ENCODE measurements around the gene LCN9.
"Not testable (repeated sequence)": the region's sequence is repeated elsewhere in the genome, so short reads cannot be mapped to it uniquely, and the experiment has no call there.

The LCN9 gene

GRCh38 chr9:135661816-135662560 lies 1.1 kb upstream of the LCN9 start:
- H3K27me3 ChIP-seq = no peaks in the 10 kb centered on the region

GRCh38 chr9:135663451-135663770 lies 302 bp downstream of the LCN9 start:
- no peak overlapping the region for H3K4me2 ChIP-seq
- no peaks in the 10 kb centered on the region for H3K9me3 ChIP-seq
- peaks cover 7% of the 10 kb centered on the region; the same call in 1 of the 2 replicates for H3K4me1 ChIP-seq
- H3K36me3 ChIP-seq = no peaks in the 10 kb centered on the region
- H3K9ac ChIP-seq = no peak overlapping the region
- no peak overlapping the region for H3K27ac ChIP-seq
- H3K4me3 ChIP-seq = no peak overlapping the region
- no peaks in the 10 kb centered on the region for H3K27me3 ChIP-seq
- no peak for TF ChIP-seq Cebpa-rat (IDR thresholded peaks at IDR 0.05)
- no peaks in the 10 kb centered on the region for H4K20me1 ChIP-seq

More at GRCh38 chr9:135661816-135662560, 1.1 kb upstream of the LCN9 start:
- Histone ChIP-seq H3K4me1 (peaks cover 7% of the 10 kb centered on the region; the same call in 1 of the 2 replicates), H3K4me2 (no peak overlapping the region), H3K9ac (no peak overlapping the region), H3K27ac (no peak overlapping the region), H3K9me3 (no peaks in the 10 kb centered on the region), H3K4me3 (no peak overlapping the region), H3K36me3 (no peaks in the 10 kb centered on the region), H4K20me1 (no peaks in the 10 kb centered on the region)
- no peak for TF ChIP-seq Cebpa-rat (IDR thresholded peaks at IDR 0.05)

GRCh38 chr9:135663857-135664256 lies 748 bp downstream of the LCN9 start:
- Histone ChIP-seq H3K4me1 (peaks cover 7% of the 10 kb centered on the region; the same call in 1 of the 2 replicates), H3K36me3 (no peaks in the 10 kb centered on the region), H4K20me1 (no peaks in the 10 kb centered on the region), H3K9ac (no peak overlapping the region), H3K27me3 (no peaks in the 10 kb centered on the region), H3K27ac (no peak overlapping the region), H3K4me2 (no peak overlapping the region), H3K9me3 (peaks cover 1% of the 10 kb centered on the region; the same call in 1 of the 2 replicates), H3K4me3 (no peak overlapping the region)
- no peak for TF ChIP-seq Cebpa-rat (IDR thresholded peaks at IDR 0.05)

- no peaks in the 10 kb centered on the region for H3K27me3 ChIP-seq
Observed at GRCh38 chr9:135664266-135664665, 1.2 kb downstream of the LCN9 start.

GRCh38 chr9:135664801-135665794 lies 2.0 kb downstream of the LCN9 start:
- H3K27ac ChIP-seq = no peak overlapping the region
- H3K36me3 ChIP-seq = no peaks in the 10 kb centered on the region
- peak overlapping the region; percentile 34; the same call in 1 of the 2 replicates for H3K4me2 ChIP-seq
- TF ChIP-seq Cebpa-rat (IDR thresholded peaks at IDR 0.05) = no peak
- H3K9me3 ChIP-seq = peaks cover 7% of the 10 kb centered on the region; the same call in 1 of the 2 replicates
- no peak overlapping the region for H3K4me3 ChIP-seq
- peaks cover 7% of the 10 kb centered on the region; the same call in 1 of the 2 replicates for H3K4me1 ChIP-seq
- H4K20me1 ChIP-seq = no peaks in the 10 kb centered on the region
- no peak overlapping the region for H3K9ac ChIP-seq
- H3K27me3 ChIP-seq = no peaks in the 10 kb centered on the region

More at GRCh38 chr9:135664266-135664665, 1.2 kb downstream of the LCN9 start:
- Histone ChIP-seq H3K9me3 (peaks cover 5% of the 10 kb centered on the region; the same call in 1 of the 2 replicates), H3K4me2 (no peak overlapping the region), H3K27ac (no peak overlapping the region), H4K20me1 (no peaks in the 10 kb centered on the region), H3K4me3 (no peak overlapping the region), H3K4me1 (peaks cover 7% of the 10 kb centered on the region; the same call in 1 of the 2 replicates), H3K36me3 (no peaks in the 10 kb centered on the region), H3K9ac (no peak overlapping the region)
- TF ChIP-seq Cebpa-rat (IDR thresholded peaks at IDR 0.05) = no peak

- H3K36me3 ChIP-seq = no peaks in the 10 kb centered on the region
- peaks cover 7% of the 10 kb centered on the region; the same call in 1 of the 2 replicates for H3K4me1 ChIP-seq
- H3K9ac ChIP-seq = no peak overlapping the region
- H3K27me3 ChIP-seq = no peaks in the 10 kb centered on the region
- H3K9me3 ChIP-seq = peaks cover 7% of the 10 kb centered on the region; the same call in 1 of the 2 replicates
- H3K27ac ChIP-seq = no peak overlapping the region
- H4K20me1 ChIP-seq = no peaks in the 10 kb centered on the region
- peak overlapping the region; percentile 34; the same call in 1 of the 2 replicates for H3K4me2 ChIP-seq
- no peak overlapping the region for H3K4me3 ChIP-seq
- TF ChIP-seq Cebpa-rat (IDR thresholded peaks at IDR 0.05) = no peak
Observed at GRCh38 chr9:135665795-135666189, 2.7 kb downstream of the LCN9 start.

GRCh38 chr9:135666534-135667462 lies 3.7 kb downstream of the LCN9 start:
- H3K9me3 ChIP-seq = peaks cover 7% of the 10 kb centered on the region; the same call in 1 of the 2 replicates
- no peaks in the 10 kb centered on the region for H3K36me3 ChIP-seq
- no peak overlapping the region for H3K9ac ChIP-seq
- no peak for TF ChIP-seq Cebpa-rat (IDR thresholded peaks at IDR 0.05)
- no peak overlapping the region for H3K4me2 ChIP-seq
- H4K20me1 ChIP-seq = no peaks in the 10 kb centered on the region
- peaks cover 7% of the 10 kb centered on the region; the same call in 1 of the 2 replicates for H3K4me1 ChIP-seq
- H3K27ac ChIP-seq = no peak overlapping the region
- no peaks in the 10 kb centered on the region for H3K27me3 ChIP-seq
- no peak overlapping the region for H3K4me3 ChIP-seq

GRCh38 chr9:135667463-135668001 lies 4.4 kb downstream of the LCN9 start:
- no peak for TF ChIP-seq Cebpa-rat (IDR thresholded peaks at IDR 0.05)
- Histone ChIP-seq H3K27ac (no peak overlapping the region), H3K9me3 (peaks cover 7% of the 10 kb centered on the region; the same call in 1 of the 2 replicates), H4K20me1 (no peaks in the 10 kb centered on the region), H3K9ac (no peak overlapping the region), H3K36me3 (no peaks in the 10 kb centered on the region), H3K4me1 (peaks cover 7% of the 10 kb centered on the region; the same call in 1 of the 2 replicates), H3K4me3 (no peak overlapping the region), H3K4me2 (no peak overlapping the region), H3K27me3 (no peaks in the 10 kb centered on the region)

- H3K36me3 ChIP-seq, H3K27me3 ChIP-seq, H3K9ac ChIP-seq, H3K27ac ChIP-seq, H4K20me1 ChIP-seq, H3K4me2 ChIP-seq, H3K9me3 ChIP-seq, H3K4me1 ChIP-seq, H3K4me3 ChIP-seq: not testable (repeated sequence)
Observed at GRCh38 chr9:135669018-135669417, 5.9 kb downstream of the LCN9 start.
